Activated naive CD4-positive, alpha-beta T cell treated with anti-CD3 and anti-CD28 coated beads, Interleukin-2, amount 10 ng/mL, durations not matched to agents 7 days and 5 days (primary cell): ENCODE measurements around the gene CCDC24.

ENCODE experiments used
- CTCF ChIA-PET: fragments of 350-600 bp; sonication (Branson Sonifier 250); formaldehyde crosslinking; loops from one replicate; lab custom pipeline; 2021; ENCODE audit warnings: antibody characterized with exemption; lab: Charles Lee
- DNase-seq: peaks from one replicate; pipeline ENCODE4 v3.0.0-alpha.2; 2020
- H3K27ac Mint-ChIP-seq: one replicate; pipeline ENCODE4 v1.8.0; 2021; ENCODE audit warnings: mild to moderate bottlenecking, moderate library complexity, mixed read lengths
- H3K27me3 Mint-ChIP-seq: one replicate; pipeline ENCODE4 v1.8.0; 2021; ENCODE audit warnings: mild to moderate bottlenecking, mixed read lengths
- H3K36me3 Mint-ChIP-seq: one replicate; pipeline ENCODE4 v1.8.0; 2021; ENCODE audit warnings: mixed read lengths
- H3K4me1 Mint-ChIP-seq: one replicate; pipeline ENCODE4 v1.8.0; 2021; ENCODE audit warnings: mixed read lengths
- H3K4me3 Mint-ChIP-seq: one replicate; pipeline ENCODE4 v1.8.0; 2021; ENCODE audit warnings: mild to moderate bottlenecking, moderate library complexity, mixed read lengths
- H3K9me3 Mint-ChIP-seq: one replicate; pipeline ENCODE4 v1.8.0; 2021; ENCODE audit warnings: mixed read lengths

Gene CCDC24

GRCh38 chr1:43954036-43954435 lies 37.4 kb upstream of the CCDC24 start:
- CTCF ChIA-PET, result interaction anchor here (1.2 to 2.9 kb wide), 2 partner anchors 19 to 83 kb away, joined by 4 to 15 read pairs; no protein-coding TSS in a partner anchor
- no peak for DNase-seq

GRCh38 chr1:43956234-43956633 lies 35.2 kb upstream of the CCDC24 start:
- no peak overlapping the region for H3K4me3 Mint-ChIP-seq
- no peaks in the 10 kb centered on the region for H3K27me3 Mint-ChIP-seq
- peaks cover 9% of the 10 kb centered on the region for H3K36me3 Mint-ChIP-seq
- H3K9me3 Mint-ChIP-seq, result no peaks in the 10 kb centered on the region
- no peak for DNase-seq
- no peaks in the 10 kb centered on the region for H3K4me1 Mint-ChIP-seq
- H3K27ac Mint-ChIP-seq, result no peak overlapping the region
- CTCF ChIA-PET, result interaction anchor here (1.2 to 2.9 kb wide), 3 partner anchors 10 to 22 kb away, joined by 3 to 15 read pairs (median 5); partner anchors contain the start of gene IPO13

More at GRCh38 chr1:43954036-43954435, 37.4 kb upstream of the CCDC24 start:
- Mint-ChIP-seq H3K9me3 (no peaks in the 10 kb centered on the region), H3K4me1 (peaks cover 7% of the 10 kb centered on the region), H3K36me3 (peaks cover 17% of the 10 kb centered on the region), H3K27ac (no peak overlapping the region), H3K27me3 (no peaks in the 10 kb centered on the region), H3K4me3 (no peak overlapping the region)

GRCh38 chr1:43957407-43958040 lies 33.9 kb upstream of the CCDC24 start:
- no peak for DNase-seq
- CTCF ChIA-PET, result interaction anchor here (2.1 kb wide), 1 partner anchor 23 kb away, joined by 5 read pairs; no protein-coding TSS in a partner anchor
- no peak overlapping the region for H3K4me3 Mint-ChIP-seq
- H3K27ac Mint-ChIP-seq, result no peak overlapping the region
- H3K9me3 Mint-ChIP-seq, result no peaks in the 10 kb centered on the region
- peaks cover 13% of the 10 kb centered on the region for H3K36me3 Mint-ChIP-seq
- H3K27me3 Mint-ChIP-seq, result no peaks in the 10 kb centered on the region
- no peaks in the 10 kb centered on the region for H3K4me1 Mint-ChIP-seq

- no peak overlapping the region for H3K4me3 Mint-ChIP-seq
- H3K27ac Mint-ChIP-seq, result no peak overlapping the region
- DNase-seq, result no peak
- no peaks in the 10 kb centered on the region for H3K4me1 Mint-ChIP-seq
- no peaks in the 10 kb centered on the region for H3K9me3 Mint-ChIP-seq
- peaks cover 14% of the 10 kb centered on the region for H3K36me3 Mint-ChIP-seq
- CTCF ChIA-PET, result interaction anchor here (0.8 to 2.1 kb wide), 4 partner anchors 12 to 195 kb away, joined by 3 to 5 read pairs (median 4); partner anchors contain the start of gene DPH2
- H3K27me3 Mint-ChIP-seq, result no peaks in the 10 kb centered on the region
These were observed 32.8 kb upstream of the CCDC24 start for GRCh38 chr1:43958351-43959255.

DNA sequence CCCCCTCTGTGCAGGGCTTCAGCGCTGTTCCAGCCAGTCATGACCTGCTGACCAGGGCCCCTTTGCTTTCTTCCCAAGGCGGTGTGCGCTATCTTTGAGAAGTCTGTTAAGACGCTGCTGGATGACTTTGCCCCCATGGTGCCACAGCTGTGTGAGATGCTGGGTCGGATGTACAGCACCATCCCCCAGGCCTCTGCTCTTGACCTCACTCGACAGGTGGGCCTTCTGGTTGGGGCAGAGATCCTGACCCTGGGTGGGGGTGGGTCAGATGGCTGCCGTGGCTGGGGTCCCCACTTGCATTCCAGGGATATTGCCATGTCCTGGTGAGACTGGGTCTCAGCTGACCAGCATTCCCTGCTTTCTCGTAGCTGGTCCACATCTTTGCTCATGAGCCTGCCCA lies 30.6 kb upstream of the CCDC24 start:
- CTCF ChIA-PET, result no interaction called here
- H3K36me3 Mint-ChIP-seq, result peaks cover 14% of the 10 kb centered on the region

DNA sequence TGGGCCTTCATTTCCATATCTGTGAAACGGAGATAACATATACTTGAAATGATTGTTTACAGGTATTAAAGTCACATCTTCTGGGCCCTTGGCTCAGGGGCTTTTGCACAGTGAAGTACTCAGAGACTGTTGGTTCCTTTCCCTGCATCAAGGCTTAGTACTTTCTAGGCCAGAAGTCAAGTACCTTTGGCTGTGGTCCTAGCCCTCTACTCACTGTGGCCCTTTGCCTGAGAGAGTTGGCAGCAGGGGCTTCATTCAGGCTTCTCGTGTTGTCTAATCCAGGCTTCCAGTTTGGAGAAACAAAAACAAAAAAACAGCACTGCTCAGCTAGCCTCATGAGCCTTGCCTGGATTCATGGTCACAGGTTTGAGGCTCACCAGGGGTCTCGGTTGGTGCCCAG lies 29.7 kb upstream of the CCDC24 start:
- Mint-ChIP-seq H3K36me3 (peaks cover 14% of the 10 kb centered on the region), H3K9me3 (no peaks in the 10 kb centered on the region), H3K27me3 (no peaks in the 10 kb centered on the region), H3K4me3 (no peak overlapping the region), H3K27ac (no peak overlapping the region), H3K4me1 (no peaks in the 10 kb centered on the region)
- CTCF ChIA-PET, result no interaction called here
- DNase-seq, result no peak

More for the DNA sequence above, 30.6 kb upstream of the CCDC24 start:
- no peaks in the 10 kb centered on the region for H3K9me3 Mint-ChIP-seq
- no peaks in the 10 kb centered on the region for H3K4me1 Mint-ChIP-seq
- no peak overlapping the region for H3K4me3 Mint-ChIP-seq
- no peak overlapping the region for H3K27ac Mint-ChIP-seq
- DNase-seq, result no peak
- no peaks in the 10 kb centered on the region for H3K27me3 Mint-ChIP-seq

DNA sequence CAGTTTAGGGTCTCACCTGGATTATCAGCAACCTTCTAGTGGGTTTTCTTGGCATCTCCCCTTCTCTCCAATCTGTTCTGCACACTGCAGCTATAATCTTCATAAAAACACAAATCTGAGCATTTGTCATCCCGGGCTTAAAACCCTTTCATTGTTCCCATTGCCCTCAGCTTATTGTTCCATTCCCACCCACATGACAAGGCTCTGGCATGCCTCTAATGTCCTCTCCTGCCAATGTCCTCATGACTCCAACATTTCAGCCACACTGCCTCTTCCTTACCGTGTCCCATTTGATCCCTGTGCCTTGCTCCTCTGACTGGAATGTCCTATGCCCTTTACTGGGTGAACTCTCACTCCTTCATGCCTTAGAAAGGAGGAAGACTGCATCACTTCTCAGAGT lies 29.1 kb upstream of the CCDC24 start:
- H3K36me3 Mint-ChIP-seq, result peaks cover 12% of the 10 kb centered on the region
- H3K27me3 Mint-ChIP-seq, result no peaks in the 10 kb centered on the region
- no peaks in the 10 kb centered on the region for H3K9me3 Mint-ChIP-seq
- no peak for DNase-seq
- H3K27ac Mint-ChIP-seq, result no peak overlapping the region
- H3K4me1 Mint-ChIP-seq, result no peaks in the 10 kb centered on the region
- CTCF ChIA-PET, result no interaction called here
- H3K4me3 Mint-ChIP-seq, result no peak overlapping the region

DNA sequence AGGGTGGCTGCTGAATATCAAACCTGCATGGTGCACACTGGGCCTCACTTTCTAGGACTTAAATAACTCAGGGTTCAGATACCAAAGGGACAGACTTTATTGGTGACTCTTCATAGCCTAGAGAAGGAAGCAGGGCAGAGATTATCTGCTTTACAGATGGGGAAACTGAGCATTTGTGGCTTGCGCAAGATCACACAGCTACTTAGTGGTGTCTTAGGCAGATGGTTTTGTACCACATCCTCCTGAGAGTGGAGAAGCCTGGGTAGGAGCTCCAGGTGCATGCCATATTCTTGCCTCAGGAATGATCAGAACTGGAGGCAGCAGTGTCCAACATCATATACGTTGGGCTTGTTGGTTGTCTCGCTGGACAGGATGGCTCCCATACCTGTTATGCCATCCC lies 28.4 kb upstream of the CCDC24 start:
- H3K4me3 Mint-ChIP-seq, result no peak overlapping the region
- CTCF ChIA-PET, result no interaction called here
- H3K4me1 Mint-ChIP-seq, result no peaks in the 10 kb centered on the region
- H3K9me3 Mint-ChIP-seq, result no peaks in the 10 kb centered on the region
- H3K27me3 Mint-ChIP-seq, result no peaks in the 10 kb centered on the region
- no peak for DNase-seq
- peaks cover 9% of the 10 kb centered on the region for H3K36me3 Mint-ChIP-seq
- H3K27ac Mint-ChIP-seq, result no peak overlapping the region

DNA sequence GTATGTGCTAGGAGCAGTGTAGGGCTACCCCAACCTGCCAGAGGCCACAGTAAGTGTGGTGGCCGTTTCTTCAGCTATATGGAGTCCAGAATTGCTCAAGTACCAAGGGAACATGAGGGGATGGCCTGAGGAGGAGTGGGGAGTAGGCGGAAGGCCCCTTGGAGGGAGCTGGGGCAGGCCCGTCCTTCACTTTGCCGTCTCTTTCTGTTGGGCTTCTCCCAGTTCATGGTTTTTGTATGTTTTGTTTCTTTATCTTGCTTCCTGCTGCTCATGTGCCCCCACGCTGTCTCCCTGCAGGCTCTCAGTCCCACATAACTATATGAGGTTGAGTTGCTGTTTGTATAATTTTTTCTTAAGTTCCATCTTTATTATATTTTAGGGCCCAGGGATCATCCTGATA lies 27.5 kb upstream of the CCDC24 start:
- Mint-ChIP-seq H3K9me3 (no peaks in the 10 kb centered on the region), H3K27ac (no peak overlapping the region), H3K4me3 (no peak overlapping the region), H3K36me3 (peaks cover 8% of the 10 kb centered on the region), H3K27me3 (no peaks in the 10 kb centered on the region), H3K4me1 (peaks cover 3% of the 10 kb centered on the region)
- CTCF ChIA-PET, result interaction anchor here (0.6 to 1.3 kb wide), 3 partner anchors 29 to 328 kb away, joined by 3 to 5 read pairs (median 3); no protein-coding TSS in a partner anchor
- DNase-seq, result no peak

- CTCF ChIA-PET, result no interaction called here
- no peaks in the 10 kb centered on the region for H3K27me3 Mint-ChIP-seq
- no peaks in the 10 kb centered on the region for H3K9me3 Mint-ChIP-seq
- H3K36me3 Mint-ChIP-seq, result peaks cover 5% of the 10 kb centered on the region
- peaks cover 15% of the 10 kb centered on the region for H3K4me1 Mint-ChIP-seq
- no peak overlapping the region for H3K27ac Mint-ChIP-seq
- DNase-seq, result no peak
- no peak overlapping the region for H3K4me3 Mint-ChIP-seq
These were observed 26.1 kb upstream of the CCDC24 start for GRCh38 chr1:43965316-43965715.

DNA sequence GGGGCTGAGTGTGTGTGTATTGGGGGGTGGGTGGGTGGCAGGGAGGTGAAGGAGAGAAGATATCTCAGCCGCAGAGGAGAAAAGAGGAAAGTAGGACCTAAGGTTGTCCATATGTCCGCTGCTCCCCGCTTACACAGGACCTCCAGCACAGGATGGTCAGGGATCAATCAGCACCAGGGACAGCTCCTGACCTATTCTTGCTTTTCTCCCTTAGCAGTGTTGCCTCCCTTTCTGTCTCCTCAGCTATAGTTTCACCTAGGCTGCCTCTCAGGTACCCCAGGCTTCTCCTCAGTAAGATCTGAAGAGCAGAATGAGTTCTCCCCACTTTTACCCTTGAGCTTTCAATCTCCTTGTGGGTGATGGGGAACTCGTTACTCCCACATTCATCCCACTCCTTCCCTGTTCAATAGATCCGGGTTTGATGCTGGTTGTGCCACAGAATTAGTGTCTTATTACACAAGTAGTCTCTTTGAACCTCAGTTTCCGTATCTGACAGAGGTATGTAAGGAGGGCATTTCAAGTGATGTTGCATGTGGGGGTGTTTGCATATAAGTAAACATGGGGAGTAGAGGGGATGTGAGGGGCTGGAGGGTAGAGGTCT lies 23.0 kb upstream of the CCDC24 start:
- Mint-ChIP-seq H3K36me3 (peaks cover 7% of the 10 kb centered on the region), H3K27ac (no peak overlapping the region), H3K27me3 (no peaks in the 10 kb centered on the region), H3K4me1 (peaks cover 30% of the 10 kb centered on the region), H3K9me3 (no peaks in the 10 kb centered on the region), H3K4me3 (no peak overlapping the region)
- CTCF ChIA-PET, result interaction anchor here (1.2 kb wide), 1 partner anchor 205 kb away, joined by 3 read pairs; no protein-coding TSS in a partner anchor
- peak; percentile 66 for DNase-seq

DNA sequence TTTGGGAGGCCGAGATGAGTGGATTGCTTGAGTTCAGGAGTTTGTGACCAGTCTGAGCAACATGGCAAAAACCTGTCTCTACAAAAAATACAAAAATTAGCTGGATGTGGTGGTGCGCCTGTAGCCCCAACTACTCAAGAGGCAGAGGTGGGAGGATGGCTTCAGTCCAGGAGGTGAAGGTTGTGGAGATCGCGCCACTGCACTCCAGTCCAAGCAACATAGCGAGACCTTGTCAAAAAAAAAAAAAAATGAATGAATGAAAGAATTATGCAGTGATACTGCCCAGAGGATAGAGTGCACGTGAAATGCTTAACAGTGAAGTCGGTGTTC lies 22.0 kb upstream of the CCDC24 start:
- CTCF ChIA-PET, result no interaction called here
- H3K9me3 Mint-ChIP-seq, result no peaks in the 10 kb centered on the region
- peaks cover 10% of the 10 kb centered on the region for H3K36me3 Mint-ChIP-seq
- H3K27me3 Mint-ChIP-seq, result no peaks in the 10 kb centered on the region
- no peak for DNase-seq
- peak overlapping the region; percentile 91 for H3K4me3 Mint-ChIP-seq
- H3K27ac Mint-ChIP-seq, result no peak overlapping the region
- H3K4me1 Mint-ChIP-seq, result peaks cover 40% of the 10 kb centered on the region

- Mint-ChIP-seq H3K27me3 (no peaks in the 10 kb centered on the region), H3K4me1 (peaks cover 40% of the 10 kb centered on the region), H3K36me3 (peaks cover 10% of the 10 kb centered on the region), H3K9me3 (no peaks in the 10 kb centered on the region), H3K27ac (peak within 1 kb of the TSS; percentile 71), H3K4me3 (peak within 1 kb of the TSS; percentile 91)
- CTCF ChIA-PET, result interaction anchor here (1.0 to 1.2 kb wide), 3 partner anchors 11 to 35 kb away, joined by 3 read pairs; no protein-coding TSS in a partner anchor
- peak; percentile 99 for DNase-seq
These were observed 21.5 kb upstream of the CCDC24 start, which contains the start of gene DPH2 for GRCh38 chr1:43969746-43970466. Gene DPH2, plus strand, starts transcription at chr1:43970010. Its CDS starts 166 bp downstream, at chr1:43970176.
